CD4-positive, alpha-beta T cell treated with Interleukin-2 at 100 ng/mL for 4 hours (primary cell): Measurements from ENCODE around the gene PLEKHM3.

Experiments
- DNase-seq: peaks from one replicate; pipeline ENCODE4 v3.0.0-alpha.2; 2020; ENCODE audit warnings: low spot score

The PLEKHM3 gene

GRCh38 chr2:207790898-207791297 lies 234.4 kb downstream of the PLEKHM3 start:
- no peak for DNase-seq

DNA sequence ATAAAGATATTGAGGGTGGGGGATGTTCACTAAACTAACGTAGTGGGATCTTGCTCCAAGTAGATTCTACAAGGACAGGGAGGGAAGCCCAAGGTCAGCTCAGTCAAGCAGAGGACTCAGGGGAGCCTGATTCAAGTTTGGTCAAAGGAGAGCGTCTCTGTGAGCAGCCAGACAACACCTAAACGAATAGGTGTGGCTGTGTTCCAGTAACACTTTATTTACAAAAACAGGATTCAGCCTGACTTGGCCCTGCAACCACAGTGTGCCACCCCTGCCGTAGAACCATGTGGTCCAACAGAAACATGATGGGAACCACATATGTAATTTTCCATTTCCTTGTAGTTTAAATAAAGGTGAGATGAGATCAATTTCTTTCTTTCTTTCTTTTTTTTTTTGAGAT lies 237.5 kb downstream of the PLEKHM3 start:
- DNase-seq: no peak

DNA sequence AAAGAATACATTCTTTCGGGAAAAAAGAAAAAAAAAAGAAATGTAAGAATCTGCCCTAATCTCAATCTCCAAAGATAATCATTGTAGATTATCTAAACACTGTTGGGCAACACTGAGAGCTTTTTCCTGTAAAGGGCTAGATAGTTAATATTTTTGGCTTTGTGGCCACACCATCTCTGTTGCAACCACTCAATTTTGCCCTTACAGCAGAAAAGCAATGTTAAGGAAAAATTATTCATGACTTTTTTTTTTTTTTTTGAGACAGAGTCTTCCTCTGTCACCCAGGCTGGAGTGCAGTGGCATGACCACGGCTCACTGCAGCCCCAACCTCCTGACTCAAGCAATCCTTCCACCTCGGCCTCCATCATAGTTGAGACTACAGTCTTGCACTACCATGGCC lies 238.3 kb downstream of the PLEKHM3 start:
- DNase-seq: no peak

DNA sequence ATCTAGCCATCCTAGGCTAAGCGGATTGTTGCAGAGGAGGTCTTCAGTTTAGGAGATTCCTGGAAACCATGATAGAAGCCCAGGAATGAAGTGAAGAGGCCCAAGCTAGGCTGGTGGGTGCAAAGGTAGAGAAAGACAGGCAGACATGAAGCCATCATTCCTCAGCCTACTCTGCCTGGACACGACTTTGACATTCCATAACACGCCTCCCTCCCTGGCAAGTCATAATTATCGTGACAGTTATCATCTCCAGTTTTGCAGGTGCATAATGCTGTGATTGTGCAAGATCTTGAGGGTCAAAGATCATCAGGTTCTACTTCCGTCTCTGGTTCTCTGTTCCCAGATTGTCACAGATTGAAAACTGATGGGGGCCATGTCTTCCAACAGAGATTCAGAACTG lies 240.4 kb downstream of the PLEKHM3 start:
- no peak for DNase-seq

GRCh38 chr2:207783514-207783913 lies 241.8 kb downstream of the PLEKHM3 start:
- DNase-seq: no peak

DNA sequence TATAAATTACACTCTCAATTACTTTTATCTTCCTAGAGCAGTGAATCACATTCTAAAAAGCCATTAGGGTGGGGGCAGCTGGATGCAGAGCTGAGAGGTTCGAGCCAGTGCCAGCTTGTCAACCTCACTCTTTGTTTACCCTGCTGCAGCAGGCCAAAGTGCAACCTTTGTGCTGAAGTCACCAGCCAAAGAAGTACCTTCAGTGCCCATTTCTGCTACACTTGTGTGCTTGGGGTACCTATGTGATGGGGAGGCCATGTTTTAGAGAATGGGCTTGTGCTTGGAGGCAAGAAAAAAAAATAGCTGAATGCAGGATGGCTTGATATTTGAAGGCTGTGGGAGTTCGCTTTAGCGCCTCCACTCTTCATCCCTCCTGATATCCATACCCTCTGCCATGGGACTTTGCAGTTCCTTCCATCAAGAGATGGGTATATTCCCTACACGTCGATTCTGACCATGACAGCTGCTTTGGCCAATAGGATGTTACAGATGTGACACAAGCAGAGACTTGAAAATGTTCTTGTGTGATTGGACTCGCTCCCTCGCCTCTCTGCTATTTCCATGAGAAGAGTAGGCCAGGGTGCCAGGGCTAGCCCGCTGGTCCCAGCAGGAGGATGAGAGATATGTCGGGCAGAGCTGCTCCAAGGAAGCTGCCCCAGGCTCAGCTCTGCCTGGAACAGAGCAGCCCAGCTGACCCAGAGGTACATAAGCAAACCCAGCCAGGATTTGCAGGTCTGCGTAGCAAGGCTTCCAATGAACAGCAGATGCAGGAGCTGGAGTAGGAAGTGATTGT lies 242.9 kb downstream of the PLEKHM3 start:
- no peak for DNase-seq

DNA sequence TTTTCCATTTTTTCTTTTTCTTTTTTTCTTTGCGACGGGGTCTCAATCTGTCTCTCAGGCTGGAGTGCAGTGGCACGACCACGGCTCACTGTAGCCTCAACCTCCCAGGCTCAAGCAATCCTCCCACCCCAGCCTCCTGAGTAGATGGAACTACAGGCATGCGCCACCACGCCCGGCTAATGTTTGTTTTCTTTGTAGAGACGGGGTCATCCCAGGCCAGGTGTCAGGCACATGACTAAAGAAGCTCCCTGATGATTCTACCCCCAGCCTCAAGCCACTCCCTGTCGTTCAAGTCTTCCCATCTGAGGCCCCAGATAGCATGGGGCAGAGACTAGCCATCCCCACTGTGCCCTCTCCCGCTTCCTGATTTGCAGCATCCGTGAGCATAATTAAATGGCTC lies 245.8 kb downstream of the PLEKHM3 start:
- DNase-seq: no peak

GRCh38 chr2:207778298-207778882 lies 246.9 kb downstream of the PLEKHM3 start:
- DNase-seq: no peak

DNA sequence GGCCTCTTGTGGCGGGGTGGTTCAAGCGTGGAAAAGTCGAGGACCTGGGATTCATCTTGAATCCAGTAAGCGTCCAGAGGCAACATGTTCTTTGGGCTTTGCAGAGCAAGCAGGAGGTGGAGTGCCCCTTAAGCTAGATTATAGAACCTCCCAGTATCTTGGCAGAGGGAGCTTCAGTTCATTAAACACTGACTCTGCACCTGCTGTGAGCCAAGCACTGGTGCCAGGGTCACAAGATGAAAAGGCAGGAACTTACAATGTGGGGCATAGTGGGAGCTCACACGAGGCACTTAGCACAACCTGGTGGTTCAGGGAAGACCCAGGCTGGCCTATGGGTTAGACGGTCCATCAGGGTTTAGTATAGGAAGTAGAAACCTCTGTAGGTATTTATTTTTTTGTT lies 248.2 kb downstream of the PLEKHM3 start:
- DNase-seq: no peak

DNA sequence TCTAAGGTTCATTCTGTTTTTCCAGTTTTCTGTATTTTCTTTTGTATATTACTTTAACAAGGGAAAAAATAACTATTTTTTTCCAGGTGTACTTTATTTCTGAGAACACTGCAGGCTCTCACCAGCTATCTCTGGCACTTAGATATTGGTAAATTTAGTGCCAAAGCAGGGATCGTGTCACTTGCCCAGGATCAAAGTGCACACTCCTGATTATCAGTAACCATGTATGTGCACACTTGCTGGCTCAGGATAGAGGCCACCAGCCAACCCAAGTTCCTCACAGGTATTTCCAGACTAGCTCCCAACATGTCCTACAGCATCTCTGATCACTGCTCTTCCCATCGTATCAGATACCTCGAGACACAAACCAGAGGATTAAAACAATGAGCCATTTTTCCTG lies 249.9 kb downstream of the PLEKHM3 start:
- no peak for DNase-seq

DNA sequence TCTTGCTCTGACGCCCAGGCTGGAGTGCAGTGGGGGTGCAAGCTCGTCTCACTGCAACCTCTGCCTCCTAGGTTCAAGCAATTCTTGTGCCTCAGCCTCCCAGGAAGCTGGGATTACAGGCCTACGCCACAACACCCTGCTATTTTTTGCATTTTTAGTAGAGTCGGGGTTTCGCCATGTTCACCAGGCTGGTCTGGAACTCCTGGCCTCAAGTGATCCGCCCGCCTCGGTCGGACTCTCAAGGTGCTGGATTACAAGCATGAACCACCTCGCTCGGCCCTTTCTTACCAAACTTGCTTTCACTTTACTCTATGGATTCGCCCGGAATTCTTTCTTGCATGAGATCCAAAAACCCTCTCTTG lies 252.5 kb downstream of the PLEKHM3 start:
- DNase-seq: no peak

DNA sequence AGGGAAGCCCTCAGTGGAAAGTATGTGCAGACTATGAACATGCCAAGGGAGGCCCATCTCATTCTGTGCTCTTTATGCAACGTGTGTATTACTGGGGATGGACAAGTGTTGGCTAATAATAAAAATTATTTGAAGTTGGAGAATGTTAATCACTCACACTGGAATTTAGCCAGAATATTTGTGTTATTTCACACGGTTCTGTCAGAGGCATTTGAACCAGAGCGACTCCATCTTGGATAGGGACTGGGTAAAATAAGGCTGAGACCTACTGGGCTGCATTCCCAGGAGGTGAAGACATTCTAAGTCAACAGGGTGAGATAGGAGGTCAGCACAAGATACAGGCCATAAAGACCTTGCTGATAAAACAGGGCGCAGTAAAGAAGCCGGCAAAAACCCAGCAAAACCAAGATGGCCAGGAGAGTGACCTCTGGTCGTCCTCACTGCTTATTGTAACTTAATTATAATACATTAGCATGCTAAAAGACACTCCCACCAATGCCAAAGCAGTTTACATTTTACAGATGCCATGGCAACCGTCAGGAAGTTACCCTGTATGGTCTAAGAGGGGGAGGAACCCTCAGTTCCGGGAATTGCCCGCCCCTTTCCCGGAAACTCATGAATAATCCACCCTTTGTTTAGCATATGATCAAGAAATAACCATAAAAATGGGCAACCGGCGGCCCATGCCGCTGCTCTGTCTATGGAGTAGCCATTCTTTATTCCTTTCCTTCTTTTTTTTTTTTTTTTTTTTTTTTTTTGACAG lies 253.1 kb downstream of the PLEKHM3 start:
- peak; percentile 36 for DNase-seq

- DNase-seq: no peak
Measured at GRCh38 chr2:207771421-207771820, 253.9 kb downstream of the PLEKHM3 start.
